Activated CD4-positive, alpha-beta T cell treated with anti-CD3 and anti-CD28 coated beads for 36 hours (primary cell): Measurements from ENCODE around the gene AKAP8L. TPM values are rescaled to one million over a fixed set of nuclear protein-coding genes. Genes with fewer than 3 reads are reported as not detected.
"Not testable (repeated sequence)": the region's sequence is repeated elsewhere in the genome, so short reads cannot be mapped to it uniquely, and the experiment has no call there.

Experiments
- ATAC-seq: fragments of 200-7000 bp; cut with Tn5 transposase; one replicate; pipeline ENCODE4 v1.10.0; 2021; ENCODE audit warnings: mild to moderate bottlenecking, moderate library complexity
- CTCF ChIA-PET: fragments of 350-600 bp; sonication (Branson Sonifier 250); formaldehyde crosslinking; loops from one replicate; lab custom pipeline; 2021; ENCODE audit warnings: antibody characterized with exemption; lab: Charles Lee
- POLR2A ChIA-PET: fragments of 350-600 bp; sonication (Branson Sonifier 250); formaldehyde crosslinking; loops from one replicate; lab custom pipeline; 2021; ENCODE audit warnings: antibody characterized with exemption, inconsistent platforms; lab: Charles Lee
- DNase-seq: peaks from one replicate; pipeline ENCODE4 v3.0.0-alpha.2; 2020
- H3K27ac Mint-ChIP-seq: one replicate; pipeline ENCODE4 v1.8.0; 2021; ENCODE audit warnings: mixed read lengths
- H3K27me3 Mint-ChIP-seq: one replicate; pipeline ENCODE4 v1.8.0; 2021; ENCODE audit warnings: mixed read lengths
- H3K36me3 Mint-ChIP-seq: one replicate; pipeline ENCODE4 v1.8.0; 2021; ENCODE audit warnings: low read depth, mixed read lengths
- H3K4me1 Mint-ChIP-seq: one replicate; pipeline ENCODE4 v1.8.0; 2021; ENCODE audit warnings: mixed read lengths
- H3K4me3 Mint-ChIP-seq: one replicate; pipeline ENCODE4 v1.8.0; 2021; ENCODE audit warnings: mild to moderate bottlenecking, moderate library complexity, mixed read lengths
- H3K9me3 Mint-ChIP-seq: one replicate; pipeline ENCODE4 v1.8.0; 2021; ENCODE audit warnings: low read depth, mixed read lengths
- intact Hi-C, 2 experiments: fragments of 100-400 bp; cut with DNase I in 1 of 2; cut with micrococcal nuclease in 1 of 2; formaldehyde crosslinking; loops; one replicate each; pipeline versions ENCODE4 v1.14.2 to v1.15.1; 2022 to 2024; cut with DNase I, micrococcal nuclease
- total RNA-seq, 2 experiments: library from RNA; stranded (reverse); gene quantifications; one replicate each; pipeline ENCODE4 v1.2.3, GENCODE V29; 2021

The AKAP8L gene
- total RNA-seq, 2 experiments from 2014 or later, result 76.2 to 89.9 TPM

DNA sequence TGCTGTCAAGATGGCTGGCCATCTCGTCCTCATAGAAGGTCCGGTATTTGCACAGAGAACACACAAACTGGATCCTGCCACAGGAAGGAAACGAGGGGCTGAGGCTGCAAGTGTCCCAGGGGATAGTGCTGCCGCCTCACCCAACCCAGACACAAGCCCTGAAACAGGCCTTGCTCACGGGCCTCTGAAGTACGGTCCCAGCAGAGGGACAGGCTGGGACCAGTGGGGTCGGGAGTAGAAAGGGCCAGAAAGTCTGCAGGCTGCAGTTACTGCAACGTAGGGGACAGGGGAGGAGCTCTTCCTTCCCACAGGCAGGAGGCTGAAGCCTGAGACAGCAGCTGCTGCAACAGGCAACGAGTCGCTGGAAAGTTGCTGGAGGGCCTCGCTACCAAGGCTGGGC, 21.0 kb downstream of the AKAP8L start:
- H3K36me3 Mint-ChIP-seq, result peaks cover 50% of the 10 kb centered on the region
- intact Hi-C loops, result no loop called here
- no peak for ATAC-seq
- H3K27me3 Mint-ChIP-seq, result no peaks in the 10 kb centered on the region
- POLR2A ChIA-PET, result no interaction called here
- H3K4me1 Mint-ChIP-seq, result peaks cover 2% of the 10 kb centered on the region
- CTCF ChIA-PET, result interaction anchor here (0.7 kb wide), 2 partner anchors 23 to 114 kb away, joined by 6 read pairs; no protein-coding TSS in a partner anchor
- H3K27ac Mint-ChIP-seq, result no peak overlapping the region
- no peak for DNase-seq
- no peak overlapping the region for H3K4me3 Mint-ChIP-seq
- H3K9me3 Mint-ChIP-seq, result no peaks in the 10 kb centered on the region

GRCh38 chr19:15397236-15397635, 21.6 kb downstream of the AKAP8L start:
- no peak overlapping the region for H3K27ac Mint-ChIP-seq
- H3K27me3 Mint-ChIP-seq, result no peaks in the 10 kb centered on the region
- no peaks in the 10 kb centered on the region for H3K9me3 Mint-ChIP-seq
- no peak for DNase-seq
- ATAC-seq, result no peak
- POLR2A ChIA-PET, result no interaction called here
- peaks cover 2% of the 10 kb centered on the region for H3K4me1 Mint-ChIP-seq
- intact Hi-C loops, result no loop called here
- CTCF ChIA-PET, result interaction anchor here (0.7 to 1.0 kb wide), 2 partner anchors 15 to 113 kb away, joined by 3 to 6 read pairs; no protein-coding TSS in a partner anchor
- peaks cover 51% of the 10 kb centered on the region for H3K36me3 Mint-ChIP-seq
- no peak overlapping the region for H3K4me3 Mint-ChIP-seq

GRCh38 chr19:15396436-15396835, 22.4 kb downstream of the AKAP8L start:
- ATAC-seq, result no peak
- POLR2A ChIA-PET, result no interaction called here
- H3K4me3 Mint-ChIP-seq, result no peak overlapping the region
- H3K36me3 Mint-ChIP-seq, result peaks cover 51% of the 10 kb centered on the region
- peaks cover 2% of the 10 kb centered on the region for H3K4me1 Mint-ChIP-seq
- CTCF ChIA-PET, result interaction anchor here (1.0 kb wide), 1 partner anchor 14 kb away, joined by 3 read pairs; no protein-coding TSS in a partner anchor
- H3K9me3 Mint-ChIP-seq, result no peaks in the 10 kb centered on the region
- H3K27me3 Mint-ChIP-seq, result no peaks in the 10 kb centered on the region
- no peak for DNase-seq
- intact Hi-C loops, result no loop called here
- H3K27ac Mint-ChIP-seq, result no peak overlapping the region

GRCh38 chr19:15395251-15395650, 23.5 kb downstream of the AKAP8L start:
- POLR2A ChIA-PET, H3K9me3 Mint-ChIP-seq, H3K27ac Mint-ChIP-seq: not testable (repeated sequence)

GRCh38 chr19:15394426-15394825, 24.4 kb downstream of the AKAP8L start:
- H3K27ac Mint-ChIP-seq, result no peak overlapping the region
- H3K4me3 Mint-ChIP-seq, result no peak overlapping the region
- DNase-seq, result no peak
- H3K4me1 Mint-ChIP-seq, result peaks cover 5% of the 10 kb centered on the region
- peaks cover 49% of the 10 kb centered on the region for H3K36me3 Mint-ChIP-seq
- no peaks in the 10 kb centered on the region for H3K9me3 Mint-ChIP-seq
- ATAC-seq, result no peak
- intact Hi-C loops, result no loop called here
- no peaks in the 10 kb centered on the region for H3K27me3 Mint-ChIP-seq
- ChIA-PET POLR2A (no interaction called here), CTCF (interaction anchor here (0.8 to 1.1 kb wide), 3 partner anchors 8 to 35 kb away, joined by 3 to 4 read pairs (median 3); no protein-coding TSS in a partner anchor)

More at GRCh38 chr19:15395251-15395650, 23.5 kb downstream of the AKAP8L start:
- intact Hi-C loops, H3K27me3 Mint-ChIP-seq, ATAC-seq, H3K4me3 Mint-ChIP-seq, DNase-seq, H3K4me1 Mint-ChIP-seq: not testable (repeated sequence)
- CTCF ChIA-PET, result interaction anchor here (1.1 kb wide), 1 partner anchor 36 kb away, joined by 3 read pairs; no protein-coding TSS in a partner anchor
- peaks cover 52% of the 10 kb centered on the region for H3K36me3 Mint-ChIP-seq

- ATAC-seq (no peak), DNase-seq (no peak)
- intact Hi-C loops, result no loop called here
- Mint-ChIP-seq H3K36me3 (peaks cover 47% of the 10 kb centered on the region), H3K27ac (peak overlapping the region; percentile 38), H3K4me1 (peaks cover 5% of the 10 kb centered on the region), H3K9me3 (no peaks in the 10 kb centered on the region), H3K4me3 (no peak overlapping the region), H3K27me3 (no peaks in the 10 kb centered on the region)
- ChIA-PET CTCF (interaction anchor here (0.8 to 1.1 kb wide), 3 partner anchors 8 to 34 kb away, joined by 3 to 4 read pairs (median 3); no protein-coding TSS in a partner anchor), POLR2A (no interaction called here)
Measured at GRCh38 chr19:15393963-15394362, 24.8 kb downstream of the AKAP8L start.

DNA sequence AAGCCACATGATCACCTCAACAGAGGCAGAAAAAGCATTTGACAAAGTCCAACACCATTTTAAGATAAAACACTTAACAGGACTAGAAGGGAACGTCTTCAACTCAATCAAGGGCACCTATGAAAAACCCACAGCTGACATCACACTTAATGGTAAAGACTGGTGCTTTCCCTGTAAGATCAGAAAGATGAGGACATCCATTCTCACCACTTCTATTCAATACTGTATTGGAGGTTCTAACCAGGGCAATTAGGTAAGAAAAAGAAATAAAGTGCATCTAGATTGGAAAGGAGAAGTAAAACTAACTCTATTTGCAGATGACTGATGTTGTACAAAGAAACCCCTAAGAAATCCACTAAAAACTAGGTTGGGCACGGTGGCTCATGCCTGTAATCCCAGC, 28.0 kb downstream of the AKAP8L start:
- Mint-ChIP-seq H3K9me3 (no peaks in the 10 kb centered on the region), H3K36me3 (peaks cover 24% of the 10 kb centered on the region), H3K4me1 (peaks cover 3% of the 10 kb centered on the region), H3K4me3 (no peak overlapping the region), H3K27ac (peak overlapping the region; percentile 13), H3K27me3 (no peaks in the 10 kb centered on the region)
- DNase-seq (no peak), ATAC-seq (no peak)
- ChIA-PET POLR2A (no interaction called here), CTCF (no interaction called here)
- intact Hi-C loops, result no loop called here

DNA sequence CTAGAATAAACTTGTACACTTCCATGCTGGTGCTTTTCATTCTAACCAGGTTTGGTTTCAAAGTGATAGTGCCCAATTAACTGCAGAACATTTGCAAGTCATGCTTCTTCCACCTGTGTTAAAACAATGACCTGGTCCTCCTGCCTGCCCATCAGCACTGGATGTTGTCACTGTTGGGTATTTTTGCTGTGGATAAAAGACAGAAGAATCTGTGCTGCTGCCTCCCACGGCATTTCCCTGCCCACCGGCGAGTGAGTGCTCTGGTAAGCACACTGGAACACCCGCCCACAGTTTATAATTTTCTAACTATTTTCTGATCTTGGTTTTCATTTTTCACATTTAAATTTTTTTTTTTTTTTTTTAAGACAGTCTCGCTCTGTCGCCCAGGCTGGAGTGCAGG, 36.9 kb downstream of the AKAP8L start:
- H3K27ac Mint-ChIP-seq, result peak overlapping the region; percentile 61
- peaks cover 29% of the 10 kb centered on the region for H3K4me1 Mint-ChIP-seq
- H3K27me3 Mint-ChIP-seq, result no peaks in the 10 kb centered on the region
- H3K36me3 Mint-ChIP-seq, result peaks cover 5% of the 10 kb centered on the region
- ChIA-PET CTCF (interaction anchor here (0.7 to 0.8 kb wide), 2 partner anchors 15 to 262 kb away, joined by 3 read pairs; no protein-coding TSS in a partner anchor), POLR2A (no interaction called here)
- no peak for ATAC-seq
- no peak overlapping the region for H3K4me3 Mint-ChIP-seq
- intact Hi-C loops, result no loop called here
- DNase-seq, result no peak
- no peaks in the 10 kb centered on the region for H3K9me3 Mint-ChIP-seq

GRCh38 chr19:15381429-15381828, 37.4 kb downstream of the AKAP8L start:
- ATAC-seq (no peak), DNase-seq (no peak)
- Mint-ChIP-seq H3K4me3 (peak overlapping the region; percentile 88), H3K27ac (peak overlapping the region; percentile 61), H3K9me3 (no peaks in the 10 kb centered on the region), H3K4me1 (peaks cover 33% of the 10 kb centered on the region), H3K27me3 (no peaks in the 10 kb centered on the region), H3K36me3 (peaks cover 7% of the 10 kb centered on the region)
- intact Hi-C loops, result no loop called here
- POLR2A ChIA-PET, result no interaction called here
- CTCF ChIA-PET, result no interaction called here

DNA sequence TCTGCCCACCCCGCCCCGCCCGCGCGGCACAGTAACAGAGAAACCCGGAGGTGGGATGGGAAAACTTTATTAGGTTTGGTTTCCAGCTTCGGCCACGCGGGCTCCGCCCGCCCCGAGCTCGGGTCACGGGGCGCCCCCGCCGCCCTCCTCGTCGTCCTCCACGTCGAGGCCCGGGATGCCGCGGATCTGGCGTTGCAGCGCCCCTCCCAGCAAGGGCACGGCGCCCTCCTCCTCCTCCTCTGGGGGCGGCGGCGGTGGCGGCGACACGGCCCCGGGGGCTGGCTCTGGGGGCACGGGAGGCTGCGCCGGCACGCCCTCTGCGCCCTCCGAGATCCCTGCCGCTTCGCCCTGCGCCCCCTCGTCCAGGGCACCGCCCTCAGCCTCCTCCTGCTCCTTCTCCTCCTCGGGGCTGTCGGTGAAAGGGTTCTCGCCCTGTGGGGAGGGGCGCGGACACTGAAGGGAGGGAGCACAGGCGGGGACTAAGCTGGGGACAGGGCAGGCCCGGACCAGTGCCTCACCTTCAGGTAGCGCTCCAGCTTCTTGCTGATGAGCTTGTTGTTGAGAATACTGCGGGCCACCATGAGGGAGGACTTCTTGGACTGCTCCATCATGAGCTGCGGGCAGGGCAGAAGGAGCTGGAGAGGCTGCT, 38.7 kb downstream of the AKAP8L start:
- DNase-seq, result peak; percentile 66
- ChIA-PET POLR2A (interaction anchor here (1.2 to 3.4 kb wide), 7 partner anchors 10 to 176 kb away, joined by 3 to 34 read pairs (median 7); partner anchors contain the start of genes AKAP8L and BRD4), CTCF (interaction anchor here (0.6 to 3.6 kb wide), 8 partner anchors 9 to 630 kb away, joined by 3 to 22 read pairs (median 3); partner anchors contain the start of gene AKAP8L)
- Mint-ChIP-seq H3K4me3 (peak overlapping the region; percentile 88), H3K27me3 (no peaks in the 10 kb centered on the region), H3K4me1 (peaks cover 35% of the 10 kb centered on the region), H3K36me3 (peaks cover 7% of the 10 kb centered on the region), H3K27ac (peak overlapping the region; percentile 61), H3K9me3 (no peaks in the 10 kb centered on the region)
- intact Hi-C loops, result loop anchor here (1.0 to 5.0 kb wide), 17 partner anchors 39 to 961 kb away; partner anchors contain the start of genes BRD4 (in 2 of the 2), AP1M1 (in 1 of the 2), DDX39A (in 1 of the 2) and RAB8A (in 1 of the 2)
- ATAC-seq, result peak; percentile 17

GRCh38 chr19:15379083-15379998, 39.4 kb downstream of the AKAP8L start, which contains the start of gene AKAP8:
Gene AKAP8, minus strand, starts transcription at chr19:15379787. Its CDS starts 56 bp downstream, at chr19:15379731.
- POLR2A ChIA-PET, result interaction anchor here (0.6 to 3.4 kb wide), 12 partner anchors 9 to 176 kb away, joined by 3 to 34 read pairs (median 4); partner anchors contain the start of genes AKAP8L and BRD4
- peaks cover 7% of the 10 kb centered on the region for H3K36me3 Mint-ChIP-seq
- peak within 1 kb of the TSS; percentile 100 for H3K27ac Mint-ChIP-seq
- no peaks in the 10 kb centered on the region for H3K27me3 Mint-ChIP-seq
- H3K9me3 Mint-ChIP-seq, result no peaks in the 10 kb centered on the region
- ATAC-seq (peak; percentile 91), DNase-seq (peak; percentile 99)
- CTCF ChIA-PET, result interaction anchor here (0.6 to 3.6 kb wide), 13 partner anchors 11 to 631 kb away, joined by 3 to 22 read pairs (median 4); partner anchors contain the start of gene AKAP8L
- intact Hi-C loops, result loop anchor here (1.0 to 5.0 kb wide), 16 partner anchors 40 to 961 kb away; partner anchors contain the start of genes BRD4 (in 2 of the 2), DDX39A (in 1 of the 2) and RAB8A (in 1 of the 2)
- H3K4me3 Mint-ChIP-seq, result peak within 1 kb of the TSS; percentile 88
- H3K4me1 Mint-ChIP-seq, result peaks cover 37% of the 10 kb centered on the region
